SHP77 (cell line): ENCODE results near the gene SMAD9.
"Not testable (repeated sequence)": the region's sequence is repeated elsewhere in the genome, so short reads cannot be mapped to it uniquely, and the experiment has no call there.

Experiments
- DNase-seq, 2 experiments: peaks; one replicate each; lab custom pipeline; 2025; lab: John Stamatoyannopoulos, UW

SMAD9 gene

DNA sequence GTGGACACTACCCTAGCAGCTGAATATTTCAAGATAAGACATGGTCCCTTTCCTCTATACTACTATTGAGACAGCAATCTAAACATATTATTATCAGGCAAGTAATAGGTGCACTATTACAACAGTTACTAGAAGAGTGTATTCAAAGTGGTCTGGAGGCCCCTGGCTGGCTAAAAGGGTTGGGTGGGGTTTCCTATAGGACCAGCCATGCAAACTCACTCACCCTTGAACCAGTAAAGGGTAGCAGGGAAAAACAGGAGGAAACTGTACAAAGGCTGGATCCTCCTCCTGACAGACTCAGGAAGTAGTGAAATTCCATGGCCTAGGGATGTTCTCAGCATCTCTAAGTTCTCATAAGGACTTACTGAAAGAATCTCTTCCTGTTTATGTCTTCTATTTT, 7.7 kb downstream of the SMAD9 start:
- DNase-seq: no peak

- no peak for DNase-seq
These were observed 9.5 kb downstream of the SMAD9 start for GRCh38 chr13:36910545-36910944.

DNA sequence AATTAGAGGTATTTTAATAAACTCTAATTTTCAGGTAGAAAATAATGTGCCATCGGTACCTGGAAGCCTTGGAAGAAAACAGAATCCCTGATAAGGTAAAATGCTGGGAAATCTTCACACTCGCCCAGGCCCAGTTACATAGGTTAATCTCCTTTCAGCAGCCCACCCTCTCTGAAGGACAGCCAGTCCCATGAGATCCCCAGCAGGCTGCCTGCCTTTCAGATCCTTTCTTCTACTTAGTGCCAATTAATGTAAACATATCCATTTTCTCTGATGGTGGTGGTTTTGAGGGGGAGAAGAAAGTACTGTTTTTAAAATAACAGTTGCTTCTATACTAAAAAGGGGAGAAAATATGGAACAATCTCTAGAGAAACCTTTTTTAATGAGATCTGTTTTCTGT, 12.2 kb downstream of the SMAD9 start:
- DNase-seq: no peak

DNA sequence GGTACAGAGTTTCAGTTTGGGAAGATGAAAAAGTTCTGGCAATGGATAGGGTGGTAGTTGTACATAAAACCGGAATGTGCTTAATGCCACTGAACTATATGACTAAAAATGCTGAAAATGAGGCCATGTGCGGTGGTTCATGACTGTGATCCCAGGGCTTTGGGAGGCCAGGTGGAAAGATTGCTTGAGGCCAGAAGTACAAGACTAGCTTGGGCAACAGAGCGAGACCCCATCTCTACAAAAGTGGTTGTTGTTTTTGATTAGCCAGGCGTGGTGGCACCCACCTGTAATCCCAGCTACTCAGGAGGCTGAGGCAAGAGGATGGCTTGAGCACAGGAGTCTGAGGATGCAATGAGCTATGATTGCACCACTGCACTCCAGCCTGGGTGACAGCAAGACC, 12.8 kb downstream of the SMAD9 start:
- DNase-seq: no peak

DNA sequence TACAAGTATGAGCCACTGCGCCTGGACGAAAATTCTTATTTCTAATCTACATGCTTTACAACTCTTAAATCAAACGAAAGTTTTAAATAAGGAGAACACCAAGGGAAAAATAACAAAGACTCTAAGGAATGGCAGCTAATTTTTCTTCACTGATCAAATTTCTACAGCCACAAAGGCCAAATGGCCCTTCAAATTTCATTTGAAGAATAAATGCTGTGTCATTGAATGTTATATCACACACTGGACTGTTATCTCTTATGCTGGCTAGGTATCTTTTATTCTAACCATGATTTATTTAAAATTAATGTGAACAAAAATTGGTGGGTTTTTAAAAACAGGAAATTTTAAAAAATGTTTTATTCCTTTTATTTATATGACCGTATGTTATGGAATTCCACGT, 14.1 kb downstream of the SMAD9 start:
- no peak for DNase-seq

- DNase-seq: peak; percentile 97
These were observed 16.0 kb downstream of the SMAD9 start for GRCh38 chr13:36903925-36904595.

DNA sequence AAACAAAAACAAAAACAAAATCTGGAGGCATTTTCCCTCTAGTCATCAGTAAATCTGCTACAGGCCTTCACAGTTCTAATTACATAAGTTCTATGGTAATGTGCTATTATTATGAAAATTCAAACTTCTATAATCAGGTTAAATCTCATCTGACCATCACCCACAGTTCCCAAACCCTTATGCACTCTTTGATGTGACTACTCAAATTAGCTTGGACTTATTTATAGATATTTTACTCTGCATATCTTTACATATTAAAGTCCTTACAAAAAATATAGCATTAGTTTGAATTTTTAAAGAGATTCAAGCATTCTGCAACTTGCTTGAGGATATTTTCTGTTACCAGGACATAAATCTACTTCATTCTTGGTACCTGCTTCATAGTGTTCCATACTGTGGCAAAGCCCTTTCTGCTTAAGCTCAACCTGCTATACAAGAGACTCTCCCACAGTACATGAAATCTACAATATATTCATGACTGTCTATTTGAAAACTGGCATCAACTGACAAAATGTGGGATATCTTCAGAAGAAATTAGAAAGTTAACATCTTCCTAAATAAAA, 22.9 kb downstream of the SMAD9 start:
- DNase-seq: no peak

DNA sequence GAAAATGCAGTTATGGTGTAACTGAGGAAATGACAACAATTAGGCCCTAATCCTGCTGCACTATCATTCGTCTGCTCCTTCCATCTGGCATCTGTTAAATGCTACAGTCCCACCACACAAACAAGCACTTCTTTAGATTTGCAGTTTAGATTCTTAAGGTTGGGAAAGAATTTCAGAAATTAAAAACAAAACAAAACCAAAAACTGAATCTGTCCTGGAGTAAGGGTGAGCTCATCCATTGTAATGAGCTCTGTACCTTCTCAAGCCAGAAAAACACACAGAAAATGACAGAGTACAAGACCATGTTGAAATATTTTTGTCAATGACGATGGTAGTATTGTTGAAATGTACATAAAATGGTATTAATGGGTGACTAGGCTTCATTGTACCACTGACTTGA, 28.3 kb downstream of the SMAD9 start:
- DNase-seq: no peak

DNA sequence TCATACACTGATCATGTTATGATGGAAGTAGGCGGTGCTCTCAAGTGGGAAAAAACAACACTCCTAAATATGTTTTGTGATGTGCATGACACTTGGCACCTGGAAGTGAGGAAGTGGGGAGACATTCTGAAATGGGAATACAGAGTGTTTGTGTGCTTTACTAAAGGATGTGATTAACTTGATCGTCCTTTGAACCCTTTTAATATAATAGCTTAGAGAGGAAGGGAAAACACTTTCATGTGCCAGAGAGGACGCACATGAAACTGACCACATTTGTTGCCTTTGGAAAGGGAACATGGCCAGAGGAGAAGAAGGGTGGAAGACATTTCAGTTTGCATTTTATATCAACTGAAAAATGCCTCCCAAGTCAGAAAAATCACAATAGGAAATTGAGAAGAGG, 31.4 kb downstream of the SMAD9 start:
- DNase-seq: no peak

DNA sequence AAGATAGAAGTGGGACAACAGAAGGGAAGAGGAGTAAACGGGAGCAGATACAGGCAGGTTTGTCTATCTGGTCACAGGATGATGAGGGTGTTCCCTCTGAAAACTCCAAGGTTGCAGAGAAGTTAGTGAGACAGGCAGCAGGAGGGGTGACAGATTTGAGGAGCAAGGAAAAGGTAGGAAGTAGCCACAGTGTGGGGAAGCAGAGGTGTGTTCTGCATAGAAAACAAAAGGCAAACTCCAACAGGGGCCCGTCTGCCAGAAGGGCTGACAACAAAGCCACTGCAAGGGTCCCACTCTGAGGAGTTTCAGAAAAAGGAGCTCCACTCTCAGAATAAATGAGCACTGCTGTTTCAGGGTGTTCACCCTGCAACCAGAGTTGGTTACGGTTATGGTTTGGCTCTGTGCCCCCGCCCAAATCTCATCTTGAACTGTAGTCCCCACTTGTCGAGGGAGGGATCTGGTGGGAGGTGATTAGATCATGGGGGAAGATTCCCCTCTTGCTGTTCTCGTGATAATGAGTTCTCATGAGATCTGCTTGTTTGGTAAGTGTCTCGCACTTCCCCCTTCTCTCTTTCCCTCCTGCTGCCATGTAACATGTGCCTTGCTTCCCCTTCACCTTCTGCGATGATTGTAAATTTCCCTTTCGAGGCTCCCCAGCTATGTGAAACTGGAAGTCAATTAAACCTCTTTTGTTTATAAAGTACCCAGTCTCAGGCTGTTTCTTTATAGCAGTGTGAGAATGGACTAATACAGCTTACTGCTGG, 32.1 kb downstream of the SMAD9 start:
- no peak for DNase-seq

DNA sequence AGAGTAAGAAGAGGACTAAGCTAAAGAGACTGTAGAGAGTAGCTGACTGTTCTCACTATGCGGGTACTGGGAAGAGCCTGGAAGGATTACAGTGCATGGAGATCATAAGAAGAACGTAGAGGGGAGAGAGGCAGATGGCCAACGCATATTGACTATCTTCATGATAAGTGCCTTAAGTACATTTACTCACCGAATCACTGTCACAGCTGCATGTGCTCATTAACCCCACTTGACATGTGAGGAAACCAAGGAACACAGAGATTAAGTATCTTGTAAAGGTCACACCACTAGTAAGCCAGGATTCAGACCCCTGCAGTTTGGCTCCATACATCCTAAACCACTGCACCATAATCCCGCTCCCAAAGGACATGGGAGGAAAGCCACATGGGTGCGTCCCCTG, 34.1 kb downstream of the SMAD9 start:
- DNase-seq: peak; percentile 73 to 78

DNA sequence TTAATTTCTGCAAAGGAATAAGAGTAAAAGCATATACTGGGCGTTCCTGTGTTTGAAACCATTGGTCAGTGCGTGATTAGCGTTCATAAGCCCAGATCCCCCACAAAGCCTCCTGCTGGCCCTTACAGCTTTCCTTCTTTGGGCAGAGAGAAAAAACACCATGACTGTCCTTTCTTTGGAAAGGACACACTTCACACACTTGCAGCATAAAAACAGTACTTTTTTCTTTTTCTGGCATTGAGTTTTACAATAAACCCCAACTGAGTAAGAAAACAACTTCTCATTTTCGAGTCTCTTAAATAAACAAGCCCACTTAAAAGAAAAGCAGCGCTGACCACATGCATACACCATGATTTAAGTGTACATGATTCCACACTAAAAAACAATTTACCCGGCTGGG, 35.8 kb downstream of the SMAD9 start:
- DNase-seq: no peak

GRCh38 chr13:36883824-36884223, 36.2 kb downstream of the SMAD9 start:
- no peak for DNase-seq

- not testable (repeated sequence) for DNase-seq
These were observed 36.6 kb downstream of the SMAD9 start for GRCh38 chr13:36883392-36883791.

- no peak for DNase-seq
These were observed 37.1 kb downstream of the SMAD9 start for GRCh38 chr13:36882829-36883390.

DNA sequence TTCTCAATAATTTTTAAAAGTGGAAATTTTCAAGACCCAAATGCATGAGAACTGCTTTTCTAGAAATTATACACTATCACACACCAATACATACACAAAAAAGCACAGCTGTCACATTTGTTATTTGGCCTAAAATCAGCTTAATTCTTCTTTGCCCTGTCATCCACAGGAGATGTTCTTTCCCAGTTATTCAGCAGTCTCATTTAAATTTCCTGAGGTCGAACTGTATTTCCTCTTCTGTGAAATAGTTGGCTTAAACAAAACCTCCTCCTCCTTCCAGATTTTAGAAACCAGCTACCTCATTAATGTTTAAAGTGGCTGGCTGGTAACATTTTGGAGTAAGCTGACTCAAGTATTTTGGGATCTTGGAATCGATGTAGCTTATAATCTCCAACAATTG, 39.1 kb downstream of the SMAD9 start:
- no peak for DNase-seq

DNA sequence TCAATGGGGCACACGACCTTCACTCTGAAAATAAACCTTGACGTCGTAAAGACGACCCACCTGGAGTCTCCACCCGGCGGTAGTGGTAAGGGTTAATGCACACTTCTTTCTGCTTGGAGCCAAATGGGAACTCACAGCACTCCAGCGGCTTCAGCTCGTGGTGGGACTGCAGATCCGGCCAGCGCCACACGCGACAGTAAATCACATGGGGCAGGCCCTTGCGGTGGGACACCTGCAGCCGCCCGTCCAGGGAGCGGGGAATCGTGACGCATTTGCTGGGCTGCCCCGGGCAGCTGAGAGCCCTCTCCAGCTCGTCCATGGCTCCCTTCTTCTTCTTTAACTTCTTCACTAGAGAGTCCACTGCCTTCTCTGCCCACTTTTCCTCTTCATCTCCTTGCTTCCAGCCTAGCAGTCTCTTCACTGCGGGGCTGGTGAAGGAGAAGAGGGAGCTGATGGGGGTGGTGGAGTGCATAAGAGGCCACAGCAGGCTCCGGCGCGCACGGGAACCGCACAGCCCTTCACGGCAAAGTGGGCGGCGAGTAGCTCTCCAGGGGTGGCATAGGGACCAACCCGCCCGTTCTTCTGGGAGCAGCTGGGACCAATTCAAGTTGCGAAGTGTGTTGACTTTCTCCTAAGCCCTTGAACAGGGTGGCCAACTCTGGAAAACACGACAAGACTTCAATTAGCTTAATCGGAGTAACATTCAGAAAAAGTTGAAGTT, 40.7 kb downstream of the SMAD9 start:
- no peak for DNase-seq

DNA sequence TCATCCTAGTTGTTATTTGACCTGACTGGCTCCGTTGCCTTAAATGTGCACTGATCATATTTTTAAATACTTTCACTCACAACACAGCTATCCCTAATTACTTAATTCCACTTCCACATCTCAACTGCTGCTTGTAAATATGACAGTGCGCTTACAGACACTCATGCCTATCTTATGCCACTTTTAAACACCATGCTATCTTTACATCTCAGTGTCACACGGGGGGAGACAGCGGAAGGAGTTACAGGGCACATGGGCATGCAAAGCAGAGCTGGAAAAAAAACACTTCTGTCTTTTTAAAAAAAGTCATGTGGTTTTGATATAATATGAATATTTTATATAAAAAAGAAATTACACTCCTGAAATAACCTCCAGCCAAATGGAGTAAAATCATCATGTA, 44.1 kb downstream of the SMAD9 start:
- DNase-seq: no peak

GRCh38 chr13:36875431-36875830, 44.6 kb downstream of the SMAD9 start:
- DNase-seq: peak; percentile 17 to 19

- no peak for DNase-seq
These were observed 47.4 kb downstream of the SMAD9 start for GRCh38 chr13:36872621-36873020.

GRCh38 chr13:36870050-36870692, 49.9 kb downstream of the SMAD9 start:
- no peak for DNase-seq

DNA sequence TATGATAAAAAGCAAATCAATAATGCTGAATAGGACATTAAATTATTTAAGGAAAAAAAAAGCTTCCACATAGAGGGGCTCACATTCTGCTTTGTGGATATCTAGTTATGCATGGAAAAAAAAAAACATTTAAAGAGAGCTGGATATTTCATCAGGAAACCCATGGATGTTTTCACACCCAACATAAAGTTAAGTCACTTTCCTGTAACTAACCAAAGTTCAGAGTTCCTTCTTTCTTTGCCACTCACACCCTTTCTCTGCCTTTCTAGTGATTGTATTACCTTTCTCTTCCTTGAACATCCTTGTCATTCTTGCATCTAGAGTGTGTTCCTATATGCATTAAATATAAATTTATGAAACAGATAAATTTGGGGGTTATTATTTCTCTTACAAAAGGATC, 53.8 kb downstream of the SMAD9 start:
- no peak for DNase-seq
